NCI-H2081 treated with DMSO at 0.1 percent for 48 hours (cell line): ENCODE measurements around the gene TRIM69.

ENCODE experiments used
- DNase-seq: peaks from one replicate; lab custom pipeline; 2025; lab: John Stamatoyannopoulos, UW

The TRIM69 gene

DNA sequence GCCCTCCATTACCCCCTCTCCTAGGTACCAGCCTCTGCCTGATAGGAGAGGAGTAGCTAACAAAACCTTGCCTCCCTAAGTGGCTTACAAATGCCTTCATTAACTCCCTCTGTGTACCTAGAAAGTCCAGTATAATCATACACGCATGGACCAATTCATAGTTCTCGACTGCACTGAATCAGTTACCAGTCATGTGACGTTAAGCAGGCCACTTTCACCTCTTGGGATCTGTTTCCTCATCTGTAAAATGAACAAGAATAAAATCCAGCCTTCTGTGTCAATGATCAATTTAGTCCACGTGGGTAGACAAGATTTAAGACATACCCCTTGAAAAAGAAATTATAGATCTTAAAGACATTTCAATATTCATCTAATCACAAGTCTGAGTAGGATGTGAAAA, 72.2 kb downstream of the TRIM69 start:
- DNase-seq, result no peak

DNA sequence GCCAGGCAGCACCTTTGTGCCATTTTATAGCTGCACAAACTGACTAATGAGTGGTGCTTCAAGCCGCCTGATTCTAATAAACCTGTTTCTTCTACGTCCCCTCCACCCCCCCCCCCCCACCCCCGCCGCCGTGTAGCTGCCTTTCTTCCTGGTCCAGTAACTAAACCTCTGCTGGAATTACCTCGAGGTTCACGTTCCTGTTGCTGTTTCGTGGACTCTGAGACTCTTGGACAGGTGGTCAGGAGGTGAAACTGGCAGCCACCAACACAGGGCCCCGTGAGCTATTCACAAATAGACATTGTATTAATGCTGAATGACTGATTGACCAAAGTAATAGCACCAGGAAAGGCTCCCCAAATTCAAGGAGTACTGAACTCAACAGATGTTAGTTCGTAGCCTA, 73.9 kb downstream of the TRIM69 start:
- no peak for DNase-seq

DNA sequence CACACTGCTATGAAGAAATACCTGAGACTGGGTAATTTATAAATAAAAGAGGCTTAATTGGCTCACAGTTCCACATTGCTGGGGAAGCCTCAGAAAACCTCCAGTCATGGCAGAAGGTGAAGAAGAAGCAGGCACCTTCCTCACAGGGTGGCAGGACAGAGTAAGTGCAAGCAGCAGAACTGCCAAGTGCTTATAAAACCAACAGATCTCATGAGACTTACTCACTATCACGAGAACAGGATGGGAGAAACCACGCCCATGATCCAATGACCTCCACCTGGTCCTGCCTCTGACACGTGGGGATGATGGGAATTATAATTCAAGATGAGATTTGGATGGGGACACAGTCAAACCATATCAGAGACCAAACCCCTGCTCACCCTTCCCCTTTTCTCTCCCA, 75.0 kb downstream of the TRIM69 start:
- peak; percentile 72 for DNase-seq

DNA sequence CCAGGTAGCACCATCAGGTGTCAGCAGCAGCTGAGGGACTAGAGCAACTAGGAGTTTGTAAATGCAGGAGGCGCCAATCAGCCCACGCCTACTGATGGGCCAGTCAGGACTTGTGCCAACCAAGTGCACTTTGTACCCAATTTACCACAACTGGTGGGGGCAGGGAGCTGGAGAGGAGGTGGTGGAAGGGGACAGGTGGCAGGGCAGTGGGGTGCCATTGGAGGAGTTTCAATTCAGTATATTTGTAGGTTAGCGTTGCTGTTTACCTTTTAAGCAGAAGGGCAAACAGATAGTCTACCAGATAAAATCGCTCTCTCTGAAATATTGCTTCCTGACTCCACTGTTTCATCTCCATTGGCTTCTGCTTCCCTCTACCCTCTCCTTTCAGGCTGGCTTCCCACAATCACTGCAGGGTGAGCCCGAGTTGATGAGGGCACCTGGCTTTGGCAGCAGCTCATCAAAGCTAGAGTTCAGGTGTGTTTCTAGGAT, 75.7 kb downstream of the TRIM69 start:
- DNase-seq, result peak; percentile 98

DNA sequence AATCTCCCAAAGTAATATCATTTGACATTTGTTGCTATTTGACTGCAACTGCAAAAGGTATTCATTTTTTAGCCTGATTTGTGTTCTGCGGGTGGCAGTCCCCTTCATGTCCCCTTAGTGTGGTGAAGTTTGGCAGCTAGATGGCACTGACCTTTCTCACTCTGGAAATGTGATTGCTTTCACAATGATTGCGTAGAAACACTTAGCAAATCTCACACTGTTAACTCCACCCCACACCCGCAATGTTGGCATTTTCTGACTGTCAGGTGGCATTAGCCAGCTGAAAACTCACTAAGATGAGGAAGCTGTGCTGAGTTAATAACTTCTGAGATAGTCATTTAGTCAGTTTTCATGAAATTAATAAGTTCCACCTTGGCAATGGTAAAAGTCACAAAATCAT, 76.9 kb downstream of the TRIM69 start:
- no peak for DNase-seq
